GM12864 (cell line): ENCODE data around the gene UTP11.
"Not testable (repeated sequence)": the region's sequence is repeated elsewhere in the genome, so short reads cannot be mapped to it uniquely, and the experiment has no call there.

ENCODE experiments used
- DNase-seq: peaks from one replicate; pipeline ENCODE4 v3.0.0-alpha.2; 2011; ENCODE audit warnings: low read depth
- H3K4me3 ChIP-seq: 2 replicates; pipeline ENCODE4 v1.5.1; 2011; ENCODE audit warnings: mild to moderate bottlenecking, low read depth, low read length, control low read depth
- CTCF ChIP-seq: IDR thresholded peaks from 2 replicates; pipeline ENCODE4 v1.5.1; 2011; ENCODE audit warnings: low read depth, mild to moderate bottlenecking, moderate library complexity, low read length, control low read depth, inconsistent platforms; ENCODE audit errors: missing control alignments

The UTP11 gene

GRCh38 chr1:38012363-38013226 lies at the start of gene UTP11:
UTP11 (plus strand) TSS chr1:38012734; CDS start chr1:38012803, 69 bp downstream.
- peak; percentile 96 for DNase-seq
- no peak for TF ChIP-seq CTCF
- peak within 1 kb of the TSS; percentile 81 for H3K4me3 ChIP-seq

- not testable (repeated sequence) for DNase-seq, H3K4me3 ChIP-seq
Observed at GRCh38 chr1:37964106-37964505, 48.4 kb upstream of the UTP11 start.

- no peak for TF ChIP-seq CTCF
- DNase-seq = no peak
- H3K4me3 ChIP-seq = no peak overlapping the region
Observed at GRCh38 chr1:37965301-37965700, 47.2 kb upstream of the UTP11 start.

- not testable (repeated sequence) for H3K4me3 ChIP-seq, DNase-seq
Observed at GRCh38 chr1:37973684-37974083, 38.9 kb upstream of the UTP11 start.

GRCh38 chr1:37974567-37974966 lies 38.0 kb upstream of the UTP11 start:
- no peak for TF ChIP-seq CTCF
- DNase-seq = no peak
- no peak overlapping the region for H3K4me3 ChIP-seq

GRCh38 chr1:37975083-37975482 lies 37.5 kb upstream of the UTP11 start:
- DNase-seq = not testable (repeated sequence)
- TF ChIP-seq CTCF = peak; percentile 41

GRCh38 chr1:37978541-37978940 lies 34.0 kb upstream of the UTP11 start:
- H3K4me3 ChIP-seq = no peak overlapping the region
- no peak for DNase-seq
- no peak for TF ChIP-seq CTCF

More at GRCh38 chr1:37975083-37975482, 37.5 kb upstream of the UTP11 start:
- H3K4me3 ChIP-seq = not testable (repeated sequence)

GRCh38 chr1:37983546-37983945 lies 29.0 kb upstream of the UTP11 start:
- no peak for TF ChIP-seq CTCF
- no peak overlapping the region for H3K4me3 ChIP-seq

More at GRCh38 chr1:37983546-37983945, 29.0 kb upstream of the UTP11 start:
- no peak for DNase-seq
